ENCODE results near the gene TAGLN. TPM values are rescaled to one million over a fixed set of nuclear protein-coding genes. Genes with fewer than 3 reads are reported as not detected.

TAGLN gene
- total and polyA plus RNA-seq, 2 experiments from 2014 or later, result 1,454 to 2,613 TPM

DNA sequence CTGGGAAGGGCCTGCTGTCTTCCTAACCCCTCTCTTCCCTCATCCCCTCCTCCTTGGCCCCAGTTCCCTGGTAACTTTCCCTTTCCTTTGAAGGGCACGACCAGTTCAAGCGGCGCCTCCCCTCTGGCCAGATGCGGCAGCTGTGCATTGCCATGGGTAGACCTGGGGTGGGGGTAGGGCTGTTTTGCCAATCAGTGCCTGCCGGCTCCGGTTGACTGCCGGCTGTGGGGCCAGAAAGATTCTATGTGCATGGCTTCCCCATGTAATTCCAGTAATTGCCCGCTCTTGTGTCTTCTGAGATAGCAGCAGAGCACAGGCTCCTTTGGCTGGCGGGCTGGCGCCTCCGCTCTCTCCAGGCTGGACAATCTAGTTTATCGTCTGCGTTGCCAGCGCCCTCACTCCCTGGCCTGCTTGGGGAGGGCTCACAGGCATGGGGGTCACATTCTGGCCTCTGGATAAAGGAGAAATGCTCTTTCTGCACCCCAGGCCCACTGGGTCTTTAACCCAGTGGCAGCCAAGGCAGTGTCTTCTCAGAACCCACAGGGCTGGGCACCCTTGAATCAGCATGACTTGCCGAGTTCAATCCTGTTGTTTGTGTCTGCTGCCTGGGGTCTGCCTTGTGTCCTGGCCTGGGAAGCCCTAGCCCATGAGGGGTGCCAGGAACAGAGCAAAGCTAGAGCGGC lies 11.2 kb upstream of the TAGLN start:
- H3K4me3 ChIP-seq, result no peak overlapping the region
- no peaks in the 10 kb centered on the region for H3K9me3 ChIP-seq (ENCODE audit: low read depth)
- no peak overlapping the region for H2AFZ ChIP-seq
- H3K9ac ChIP-seq, result no peak overlapping the region
- no peaks in the 10 kb centered on the region for H3K79me2 ChIP-seq (ENCODE audit: insufficient read depth)
- no peaks in the 10 kb centered on the region for H3K4me1 ChIP-seq (ENCODE audit: insufficient read depth)
- no peak overlapping the region for H3K27ac ChIP-seq
- in situ Hi-C loops (cut with MboI), result no loop called here
- no peak for TF ChIP-seq EZH2 (IDR thresholded peaks at IDR 0.05; ENCODE audit: insufficient read depth, poor library complexity, severe bottlenecking)
- no peak for TF ChIP-seq EZH2phosphoT487 (IDR thresholded peaks at IDR 0.05; ENCODE audit: insufficient read depth, low read depth)
- no peaks in the 10 kb centered on the region; the same call in 1 of the 2 replicates for H3K36me3 ChIP-seq (ENCODE audit: low read depth)
- H4K20me1 ChIP-seq (ENCODE audit: insufficient read depth), result no peaks in the 10 kb centered on the region
- H3K27me3 ChIP-seq (replicated peaks; ENCODE audit: insufficient read depth), result no peaks in the 10 kb centered on the region
- no peaks in the 10 kb centered on the region for H3K9me2 ChIP-seq (ENCODE audit: insufficient read depth)
- no peak overlapping the region for H3K4me2 ChIP-seq (ENCODE audit: unreplicated experiment)
- no peaks in the 10 kb centered on the region for H3F3A ChIP-seq (ENCODE audit: insufficient read depth)
- DNase-seq, result no peak
- 95% methylated on average over 15 to 16 of the region's 16 CpGs for WGBS, 2 experiments (ENCODE audit: low coverage in 1 of 2, low lambda C conversion rate in 2 of 2, missing lambda C conversion rate in 2 of 2)

DNA sequence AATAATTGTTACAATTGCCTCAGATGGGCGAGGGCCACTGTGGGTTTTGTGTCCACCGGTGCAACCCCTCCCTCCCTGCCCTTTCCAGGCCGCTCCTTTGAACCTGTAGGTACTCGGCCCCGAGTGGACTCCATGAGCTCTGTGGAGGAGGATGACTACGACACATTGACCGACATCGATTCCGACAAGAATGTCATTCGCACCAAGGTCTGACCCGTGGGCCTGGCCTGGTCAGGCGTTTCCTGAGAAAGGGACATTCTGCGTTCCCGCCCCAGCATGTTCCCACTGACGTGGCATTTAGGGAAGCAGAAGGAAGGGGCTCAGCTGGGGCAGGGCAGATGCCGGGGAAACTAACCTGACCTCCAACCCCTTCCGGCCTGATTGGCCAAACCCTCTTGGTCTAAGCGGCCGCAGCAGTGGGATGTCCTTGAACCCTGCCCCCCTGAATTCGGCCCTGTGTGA lies 10.5 kb upstream of the TAGLN start:
- Histone ChIP-seq H3K27me3 (replicated peaks; ENCODE audit: insufficient read depth) (no peaks in the 10 kb centered on the region), H2AFZ (no peak overlapping the region), H3K9me2 (ENCODE audit: insufficient read depth) (no peaks in the 10 kb centered on the region), H3K4me1 (ENCODE audit: insufficient read depth) (no peaks in the 10 kb centered on the region), H4K20me1 (ENCODE audit: insufficient read depth) (no peaks in the 10 kb centered on the region), H3K4me2 (ENCODE audit: unreplicated experiment) (no peak overlapping the region), H3K4me3 (no peak overlapping the region), H3K9ac (no peak overlapping the region), H3K36me3 (ENCODE audit: low read depth) (no peaks in the 10 kb centered on the region; the same call in 1 of the 2 replicates), H3F3A (ENCODE audit: insufficient read depth) (no peaks in the 10 kb centered on the region), H3K27ac (no peak overlapping the region), H3K79me2 (ENCODE audit: insufficient read depth) (no peaks in the 10 kb centered on the region), H3K9me3 (ENCODE audit: low read depth) (no peaks in the 10 kb centered on the region)
- TF ChIP-seq EZH2phosphoT487 (IDR thresholded peaks at IDR 0.05; ENCODE audit: insufficient read depth, low read depth) (no peak), EZH2 (IDR thresholded peaks at IDR 0.05; ENCODE audit: insufficient read depth, poor library complexity, severe bottlenecking) (no peak)
- WGBS, 2 experiments (ENCODE audit: low coverage in 1 of 2, low lambda C conversion rate in 2 of 2, missing lambda C conversion rate in 2 of 2), result 87% methylated on average over 20 of the region's 20 CpGs
- no peak for DNase-seq
- in situ Hi-C loops (cut with MboI), result no loop called here

DNA sequence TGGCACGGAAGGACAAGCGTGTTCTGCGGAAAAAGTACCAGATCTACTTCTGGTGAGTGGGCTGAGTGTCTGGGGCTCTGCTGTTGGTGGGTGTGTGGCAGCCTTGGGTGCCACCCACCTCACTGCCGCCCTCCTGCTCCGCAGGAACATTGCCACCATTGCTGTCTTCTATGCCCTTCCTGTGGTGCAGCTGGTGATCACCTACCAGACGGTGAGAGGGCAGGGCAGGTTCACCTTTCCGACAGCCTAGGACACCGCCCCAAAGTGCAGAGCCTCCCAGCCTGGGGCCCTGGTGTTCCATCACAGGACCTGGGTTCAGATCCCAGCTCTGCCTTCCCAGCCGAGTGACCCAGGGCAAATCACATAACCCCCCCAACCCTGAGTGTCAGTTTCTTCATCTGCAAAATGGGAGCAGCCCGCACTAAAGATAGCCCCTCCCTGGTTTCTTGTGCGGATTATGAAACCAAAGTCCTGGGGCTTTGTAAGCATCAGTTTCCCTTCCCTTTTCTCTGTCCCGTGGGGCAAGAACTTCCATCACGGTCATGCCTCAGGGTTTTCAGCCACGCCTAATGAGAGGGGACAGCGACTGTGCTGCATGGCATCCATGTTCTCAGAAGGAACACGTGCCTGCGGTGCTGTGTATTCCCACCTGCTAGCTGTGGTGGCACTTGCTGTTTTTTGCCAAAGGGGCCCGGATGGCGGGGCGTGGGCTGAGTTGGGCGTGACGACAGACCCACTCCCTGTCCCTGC lies 9.8 kb upstream of the TAGLN start:
- H3K9me3 ChIP-seq (ENCODE audit: low read depth), result no peaks in the 10 kb centered on the region
- H3K79me2 ChIP-seq (ENCODE audit: insufficient read depth), result no peaks in the 10 kb centered on the region
- no peaks in the 10 kb centered on the region for H4K20me1 ChIP-seq (ENCODE audit: insufficient read depth)
- no peak overlapping the region for H2AFZ ChIP-seq
- H3K9me2 ChIP-seq (ENCODE audit: insufficient read depth), result no peaks in the 10 kb centered on the region
- in situ Hi-C loops (cut with MboI), result no loop called here
- no peak overlapping the region for H3K4me2 ChIP-seq (ENCODE audit: unreplicated experiment)
- no peak overlapping the region for H3K4me3 ChIP-seq
- H3K4me1 ChIP-seq (ENCODE audit: insufficient read depth), result no peaks in the 10 kb centered on the region
- TF ChIP-seq EZH2phosphoT487 (IDR thresholded peaks at IDR 0.05; ENCODE audit: insufficient read depth, low read depth) (no peak), EZH2 (IDR thresholded peaks at IDR 0.05; ENCODE audit: insufficient read depth, poor library complexity, severe bottlenecking) (no peak)
- no peaks in the 10 kb centered on the region for H3F3A ChIP-seq (ENCODE audit: insufficient read depth)
- WGBS, 2 experiments (ENCODE audit: low coverage in 1 of 2, low lambda C conversion rate in 2 of 2, missing lambda C conversion rate in 2 of 2), result 94% methylated on average over 22 of the region's 22 CpGs
- no peak for DNase-seq
- no peaks in the 10 kb centered on the region; the same call in 1 of the 2 replicates for H3K36me3 ChIP-seq (ENCODE audit: low read depth)
- no peak overlapping the region for H3K9ac ChIP-seq
- no peaks in the 10 kb centered on the region for H3K27me3 ChIP-seq (replicated peaks; ENCODE audit: insufficient read depth)
- H3K27ac ChIP-seq, result no peak overlapping the region

DNA sequence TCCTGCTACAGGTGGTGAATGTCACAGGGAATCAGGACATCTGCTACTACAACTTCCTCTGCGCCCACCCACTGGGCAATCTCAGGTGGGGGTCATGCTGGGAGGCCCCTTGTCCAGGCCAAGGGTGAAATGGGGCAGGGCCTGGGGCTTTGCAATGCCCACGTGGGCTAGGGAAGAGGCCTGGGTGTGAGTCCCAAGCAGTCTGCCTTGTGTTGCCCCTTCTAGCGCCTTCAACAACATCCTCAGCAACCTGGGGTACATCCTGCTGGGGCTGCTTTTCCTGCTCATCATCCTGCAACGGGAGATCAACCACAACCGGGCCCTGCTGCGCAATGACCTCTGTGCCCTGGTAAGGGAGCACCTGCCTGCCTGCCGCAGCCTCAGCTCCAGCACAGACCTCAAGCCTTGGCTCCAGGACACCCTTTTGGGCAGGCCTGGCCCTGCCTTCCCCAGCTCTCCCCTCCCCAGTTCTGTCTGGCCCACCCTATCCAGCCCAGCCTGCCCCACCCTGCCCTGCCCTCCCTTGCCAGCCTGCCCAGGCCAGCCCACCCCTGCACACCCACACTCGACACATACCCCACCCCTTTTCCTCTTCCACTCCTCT lies 9.1 kb upstream of the TAGLN start:
- TF ChIP-seq EZH2 (IDR thresholded peaks at IDR 0.05; ENCODE audit: insufficient read depth, poor library complexity, severe bottlenecking) (no peak), EZH2phosphoT487 (IDR thresholded peaks at IDR 0.05; ENCODE audit: insufficient read depth, low read depth) (no peak)
- in situ Hi-C loops (cut with MboI), result no loop called here
- Histone ChIP-seq H3K4me3 (no peak overlapping the region), H3K9ac (no peak overlapping the region), H3K4me2 (ENCODE audit: unreplicated experiment) (no peak overlapping the region), H3K36me3 (ENCODE audit: low read depth) (no peaks in the 10 kb centered on the region; the same call in 1 of the 2 replicates), H3K4me1 (ENCODE audit: insufficient read depth) (no peaks in the 10 kb centered on the region), H2AFZ (no peak overlapping the region), H3K27me3 (replicated peaks; ENCODE audit: insufficient read depth) (no peaks in the 10 kb centered on the region), H3K9me2 (ENCODE audit: insufficient read depth) (no peaks in the 10 kb centered on the region), H3K27ac (no peak overlapping the region), H3F3A (ENCODE audit: insufficient read depth) (no peaks in the 10 kb centered on the region), H3K9me3 (ENCODE audit: low read depth) (no peaks in the 10 kb centered on the region), H4K20me1 (ENCODE audit: insufficient read depth) (no peaks in the 10 kb centered on the region), H3K79me2 (ENCODE audit: insufficient read depth) (no peaks in the 10 kb centered on the region)
- 81 to 84% methylated on average over 7 to 8 of the region's 8 CpGs for WGBS, 2 experiments (ENCODE audit: low coverage in 1 of 2, low lambda C conversion rate in 2 of 2, missing lambda C conversion rate in 2 of 2)
- no peak for DNase-seq
